K562 (cell line): ENCODE results near the gene COL24A1. TPM values are rescaled to one million over a fixed set of nuclear protein-coding genes. Genes with fewer than 3 reads are reported as not detected.

Experiments
- ATAC-seq: fragments of 200-7000 bp; cut with Tn5 transposase; 3 replicates; pipeline ENCODE4 v1.9.1; 2020; ENCODE audit warnings: moderate library complexity
- BruUV-seq: library from RNA; stranded (reverse); fragments of 400-500 nt; replicated peaks from 2 replicates; lab custom pipeline; 2021; lab: Mats Ljungman, UMichigan
- CTCF ChIA-PET: fragments of 300-600 bp; formaldehyde crosslinking; extraction: SDS; loops from one replicate; lab custom pipeline; 2021; ENCODE audit warnings: low intra/inter-chr PET ratio; lab: Yijun Ruan, JAX
- POLR2A ChIA-PET: fragments of 300-600, 350-650 bp; sonication (Branson Sonifier 250); formaldehyde crosslinking; extraction: SDS; loops from one replicate; lab custom pipeline; 2021; ENCODE audit warnings: antibody characterized with exemption, inconsistent platforms; lab: Yijun Ruan, JAX
- DNase-seq, 4 experiments: peaks; one replicate each; pipeline versions ENCODE4 v3.0.0 to v3.0.0-alpha.2; 2011 to 2018; ENCODE audit warnings: low spot score in 3 of 4, mixed read lengths in 3 of 4; ENCODE audit errors: extremely low read depth in 1 of 4
- FAIRE-seq: peaks from 2 replicates; lab custom pipeline; 2011; peaks lifted over from hg19 to GRCh38; lab: Jason Lieb, UNC
- H2AFZ ChIP-seq: 2 replicates; pipeline ENCODE4 v1.6.0; 2011; ENCODE audit warnings: low read depth, low read length, control low read depth, inconsistent platforms
- H3K27ac ChIP-seq: fragments of 200-600 bp; 3 replicates; pipeline ENCODE4 v1.8.0; 2011; ENCODE audit warnings: low read depth, mild to moderate bottlenecking, control low read depth, inconsistent platforms, low read length, moderate library complexity, mixed read lengths; ENCODE audit errors: extremely low read depth
- H3K27me3 ChIP-seq, 2 experiments: fragments of 300-600 bp in 1 of 2; 2 replicates in 1 of 2; 3 replicates in 1 of 2; pipeline versions ENCODE4 v1.6.0 to v1.8.0; 2011; ENCODE audit warnings: inconsistent platforms in 2 of 2, low read length in 2 of 2, mild to moderate bottlenecking in 1 of 2, mixed read lengths in 1 of 2, moderate library complexity in 1 of 2; ENCODE audit not compliant: control insufficient read depth in 2 of 2, insufficient read depth in 2 of 2
- H3K36me3 ChIP-seq: fragments of 300-600 bp; 3 replicates; pipeline ENCODE4 v1.8.0; 2011; ENCODE audit warnings: mild to moderate bottlenecking, low read length, inconsistent platforms; ENCODE audit not compliant: control insufficient read depth, insufficient read depth
- H3K4me1 ChIP-seq, 2 experiments: fragments of 200-600 bp in 1 of 2; replicated peaks in 1 of 2; 2 replicates in 1 of 2; 3 replicates in 1 of 2; pipeline versions ENCODE4 v1.5.1 to v1.8.0; 2011; ENCODE audit warnings: inconsistent platforms in 2 of 2, low read length in 2 of 2, mild to moderate bottlenecking in 1 of 2, mixed read lengths in 1 of 2, moderate library complexity in 1 of 2; ENCODE audit not compliant: control insufficient read depth in 2 of 2, insufficient read depth in 2 of 2
- H3K4me2 ChIP-seq: 2 replicates; pipeline ENCODE4 v1.6.1; 2011; ENCODE audit warnings: low read length, control low read depth, inconsistent platforms, mixed read lengths; ENCODE audit not compliant: insufficient read depth
- H3K4me3 ChIP-seq: fragments of 200-600 bp; sonication (generic), shearing (Covaris generic); 2 replicates; pipeline ENCODE4 v1.5.1; 2016; ENCODE audit warnings: control low read depth, inconsistent platforms
- H3K79me2 ChIP-seq: fragments of 200-600 bp; 3 replicates; pipeline ENCODE4 v1.8.0; 2011; ENCODE audit warnings: low read length, inconsistent platforms; ENCODE audit not compliant: control insufficient read depth, insufficient read depth
- H3K9ac ChIP-seq, 2 experiments: 2 replicates each; pipeline versions ENCODE4 v1.6.0 to v1.6.1; 2011; ENCODE audit warnings: low read depth in 2 of 2, low read length in 2 of 2, control low read depth in 1 of 2, inconsistent platforms in 1 of 2, mild to moderate bottlenecking in 1 of 2, mixed read lengths in 1 of 2; ENCODE audit not compliant: insufficient read depth in 1 of 2
- H3K9me1 ChIP-seq: one replicate; pipeline ENCODE4 v1.6.0; 2011; ENCODE audit warnings: inconsistent platforms, mild to moderate bottlenecking, low read length, moderate library complexity; ENCODE audit not compliant: control insufficient read depth, insufficient read depth
- H3K9me3 ChIP-seq: replicated peaks from 2 replicates; pipeline ENCODE4 v1.5.1; 2011; ENCODE audit warnings: low read depth, low read length, inconsistent platforms; ENCODE audit not compliant: control insufficient read depth, insufficient read depth
- H4K20me1 ChIP-seq: replicated peaks from 2 replicates; pipeline ENCODE4 v1.6.1; 2011; ENCODE audit warnings: low read length, inconsistent platforms, mixed read lengths; ENCODE audit not compliant: control insufficient read depth, insufficient read depth
- CBX8 ChIP-seq: fragments of 200-600 bp; sonication (generic); IDR thresholded peaks from 2 replicates; pipeline ENCODE4 v1.6.1; 2012; ENCODE audit warnings: borderline replicate concordance, mixed run types, low read depth, mild to moderate bottlenecking, moderate library complexity, mixed read lengths, low read length, control low read depth, inconsistent platforms; ENCODE audit not compliant: poor library complexity, severe bottlenecking; ENCODE audit errors: extremely low read depth
- CEBPB ChIP-seq: fragments of 450-650 bp; IDR thresholded peaks from 2 replicates; pipeline ENCODE4 v1.6.1; 2016; ENCODE audit warnings: missing genetic modification characterization, missing compliant biosample characterization
- CEBPG ChIP-seq, 3 experiments: fragments of 200-800 bp in 1 of 3; sonication (Bioruptor generic) in 1 of 3; sonication (generic) in 1 of 3; formaldehyde crosslinking in 1 of 3; IDR thresholded peaks in 2 of 3; conservative IDR thresholded peaks in 1 of 3; 2 replicates each; pipeline versions ENCODE4 v1.6.1 to v1.8.0; 2016 to 2022; ENCODE audit warnings: missing compliant biosample characterization in 2 of 3, missing genetic modification characterization in 2 of 3, mild to moderate bottlenecking in 1 of 3, missing genetic modification reagents in 1 of 3
- CSDE1 ChIP-seq, 2 experiments: fragments of 450-650 bp; IDR thresholded peaks; 2 replicates each; pipeline ENCODE4 v1.6.1; 2016; ENCODE audit warnings: mild to moderate bottlenecking in 1 of 2
- DDX20 ChIP-seq: fragments of 450-650 bp; IDR thresholded peaks from 2 replicates; pipeline ENCODE4 v1.6.1; 2016; ENCODE audit warnings: missing genetic modification characterization, low read depth, mild to moderate bottlenecking, missing compliant biosample characterization, moderate library complexity
- HNRNPUL1 ChIP-seq: fragments of 200-400 bp; formaldehyde crosslinking; IDR thresholded peaks from 2 replicates; pipeline ENCODE4 v1.6.1; 2017; ENCODE audit warnings: low read length
- KDM4B ChIP-seq, 2 experiments: fragments of 450-650 bp in 1 of 2; sonication (generic) in 1 of 2; IDR thresholded peaks; 2 replicates each; pipeline ENCODE4 v1.6.1; 2016 to 2017; ENCODE audit warnings: borderline replicate concordance in 2 of 2, antibody characterized with exemption in 1 of 2, low read depth in 1 of 2, mild to moderate bottlenecking in 1 of 2
- NELFE ChIP-seq: IDR thresholded peaks from 2 replicates; pipeline ENCODE4 v1.6.1; 2011; ENCODE audit warnings: mild to moderate bottlenecking; ENCODE audit not compliant: insufficient read depth, insufficient read length
- NR3C1 ChIP-seq: sonication (generic); formaldehyde crosslinking; IDR thresholded peaks from 2 replicates; pipeline ENCODE4 v1.8.1; 2022; ENCODE audit warnings: missing genetic modification reagents
- PTRF ChIP-seq: fragments of 450-650 bp; IDR thresholded peaks from 2 replicates; pipeline ENCODE4 v1.6.1; 2016; ENCODE audit warnings: mild to moderate bottlenecking, missing genetic modification characterization, missing compliant biosample characterization
- TRIM28 ChIP-seq: fragments of 450-650 bp; IDR thresholded peaks from 2 replicates; pipeline ENCODE4 v1.6.1; 2017
- ZNF395 ChIP-seq: fragments of 200-800 bp; sonication (Bioruptor generic); IDR thresholded peaks from 2 replicates; pipeline ENCODE4 v1.6.1; 2017; ENCODE audit warnings: missing genetic modification characterization, missing compliant biosample characterization
- WGBS: fragments of 100-300 bp; shearing (Covaris generic); methylation state at CpG from one replicate; pipeline ENCODE4 v1.1.6; 2016; ENCODE audit warnings: low coverage, mixed read lengths; ENCODE audit not compliant: insufficient coverage; ENCODE audit errors: missing lambda C conversion rate; 5-methylcytosine and 5-hydroxymethylcytosine counted together
- in situ Hi-C: fragments of 300-500 bp; cut with MboI; formaldehyde crosslinking; loops from 4 replicates; pipeline ENCODE4 v1.15.0; 2018; ENCODE audit warnings: inconsistent platforms, mixed read lengths
- intact Hi-C: fragments of 100-400 bp; cut with micrococcal nuclease; formaldehyde crosslinking; loops from 2 replicates; pipeline ENCODE4 v1.14.2; 2022
- polyA plus RNA-seq, 8 experiments: library from polyadenylated mRNA; depleted of rRNA in 4 of 8; stranded (reverse) in 5 of 8; unstranded in 3 of 8; fragments of >200 nt; fragmentation: Nextera tagmentation in 2 of 8; fragmentation: Illumina TruSeq in 1 of 8; extraction: Ambion mirVana in 2 of 8; extraction: Trizol in 1 of 8; gene quantifications; 2 replicates each; pipeline versions ENCODE4 v1.2.1 to v1.2.3, GENCODE V29; 2011 to 2014; ENCODE audit warnings: inconsistent platforms in 1 of 8, missing spikeins in 1 of 8
- total RNA-seq, 7 experiments: library from RNA; depleted of rRNA in 6 of 7; stranded (reverse); fragments of >200 nt in 6 of 7; fragmentation: Illumina TruSeq in 2 of 7; extraction: Trizol in 2 of 7; gene quantifications; 2 replicates each; pipeline versions ENCODE4 v1.2.1 to v1.2.3, GENCODE V29; 2011 to 2021; ENCODE audit warnings: low replicate concordance in 1 of 7
- TF ChIP-seq, protein P1 (sequence below): fragments of 250-450 bp; sonication (Bioruptor Pico); IDR thresholded peaks from 2 replicates; pipeline ENCODE4 v1.8.0; 2021; ENCODE audit warnings: moderate library complexity, mild to moderate bottlenecking, inconsistent platforms

COL24A1 gene
- total and polyA plus RNA-seq, 9 of the 15 experiments (the other 6 are each of a cell fraction or from before 2014, with no cell fraction given): 0.01 to 0.06 (median 0.03) TPM; not detected in 2

- Histone ChIP-seq H3K4me2 (no peak overlapping the region), H3K9me3 (no peaks in the 10 kb centered on the region), H3K9ac (no peak overlapping the region), H3K36me3 (no peaks in the 10 kb centered on the region), H3K4me3 (no peak overlapping the region), H3K27ac (no peak overlapping the region), H3K79me2 (no peaks in the 10 kb centered on the region), H3K4me1 (no peaks in the 10 kb centered on the region), H2AFZ (no peak overlapping the region), H3K9me1 (no peaks in the 10 kb centered on the region), H4K20me1 (no peaks in the 10 kb centered on the region), H3K27me3 (no peaks in the 10 kb centered on the region)
- WGBS: 0% methylated on average over 1 of the region's 1 CpG
- intact Hi-C loops (no loop called here), in situ Hi-C loops (no loop called here)
- no TSS peak for BruUV-seq
- ChIA-PET CTCF (no interaction called here), POLR2A (no interaction called here)
- FAIRE-seq (no peak), DNase-seq (no peak), ATAC-seq (no peak)
- 0 out of 2 replicates have a peak, but pooled peaks have one; percentile 12 for TF ChIP-seq CEBPB (tag)
- no peak for TF ChIP-seq CEBPG (CRISPR knock-in tag; IDR thresholded peaks at IDR 0.05)
- TF ChIP-seq CEBPG (tag; conservative IDR thresholded peaks at IDR 0.05 in 1 of 2, IDR thresholded peaks at IDR 0.05 in 1 of 2): peak in 1 of 2 experiments; percentile 68; a peak in 2 of 4 replicates
- TF ChIP-seq NR3C1 (CRISPR knock-in tag): no peak
Observed at GRCh38 chr1:85865213-85865612, 291.4 kb downstream of the COL24A1 start.

GRCh38 chr1:85864727-85865126 is 291.8 kb downstream of the COL24A1 start:
- no peak for ATAC-seq
- TF ChIP-seq CBX8: no peak
- no peak for TF ChIP-seq CSDE1 (IDR thresholded peaks at IDR 0.05)
- TF ChIP-seq HNRNPUL1: no peak
- TF ChIP-seq TRIM28: no peak
- TF ChIP-seq NELFE: no peak
- TF ChIP-seq DDX20 (tag): no peak
- TF ChIP-seq, protein P1, sequence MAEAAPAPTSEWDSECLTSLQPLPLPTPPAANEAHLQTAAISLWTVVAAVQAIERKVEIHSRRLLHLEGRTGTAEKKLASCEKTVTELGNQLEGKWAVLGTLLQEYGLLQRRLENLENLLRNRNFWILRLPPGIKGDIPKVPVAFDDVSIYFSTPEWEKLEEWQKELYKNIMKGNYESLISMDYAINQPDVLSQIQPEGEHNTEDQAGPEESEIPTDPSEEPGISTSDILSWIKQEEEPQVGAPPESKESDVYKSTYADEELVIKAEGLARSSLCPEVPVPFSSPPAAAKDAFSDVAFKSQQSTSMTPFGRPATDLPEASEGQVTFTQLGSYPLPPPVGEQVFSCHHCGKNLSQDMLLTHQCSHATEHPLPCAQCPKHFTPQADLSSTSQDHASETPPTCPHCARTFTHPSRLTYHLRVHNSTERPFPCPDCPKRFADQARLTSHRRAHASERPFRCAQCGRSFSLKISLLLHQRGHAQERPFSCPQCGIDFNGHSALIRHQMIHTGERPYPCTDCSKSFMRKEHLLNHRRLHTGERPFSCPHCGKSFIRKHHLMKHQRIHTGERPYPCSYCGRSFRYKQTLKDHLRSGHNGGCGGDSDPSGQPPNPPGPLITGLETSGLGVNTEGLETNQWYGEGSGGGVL (CRISPR knock-in tag): no peak
- no peak for TF ChIP-seq PTRF (tag)
- no peak for TF ChIP-seq ZNF395 (CRISPR knock-in tag)
- no peak for TF ChIP-seq KDM4B (IDR thresholded peaks at IDR 0.05; ENCODE audit: borderline replicate concordance in 2 of 2, low read depth in 1 of 2)

More at GRCh38 chr1:85864727-85865126, 291.8 kb downstream of the COL24A1 start:
- H3K27ac ChIP-seq: no peak overlapping the region
- H3K4me2 ChIP-seq: no peak overlapping the region
- H3K9me3 ChIP-seq: no peaks in the 10 kb centered on the region
- no peaks in the 10 kb centered on the region for H3K4me1 ChIP-seq
- H3K4me3 ChIP-seq: no peak overlapping the region
- no peaks in the 10 kb centered on the region for H4K20me1 ChIP-seq
- H3K9ac ChIP-seq: no peak overlapping the region
- intact Hi-C loops (no loop called here), in situ Hi-C loops (no loop called here)
- H3K27me3 ChIP-seq: no peaks in the 10 kb centered on the region
- no peaks in the 10 kb centered on the region for H3K79me2 ChIP-seq
- H3K36me3 ChIP-seq: no peaks in the 10 kb centered on the region
- WGBS: 18% methylated on average over 1 of the region's 1 CpG
- ChIA-PET CTCF (no interaction called here), POLR2A (no interaction called here)
- BruUV-seq: no TSS peak
- FAIRE-seq (no peak), DNase-seq (no peak)
- no peaks in the 10 kb centered on the region for H3K9me1 ChIP-seq
- no peak overlapping the region for H2AFZ ChIP-seq
